Activated gamma-delta T cell treated with Interleukin-2 at 50 U/mL for 16 hours (primary cell): ENCODE measurements around the gene EIF4A3.

Experiments
- DNase-seq: peaks from one replicate; pipeline ENCODE4 v3.0.0-alpha.2; 2020

The EIF4A3 gene

GRCh38 chr17:80147035-80147822 is at the start of gene EIF4A3:
EIF4A3 (minus strand) TSS chr17:80147128; CDS start chr17:80146961, 167 bp downstream.
- DNase-seq: peak; percentile 95

GRCh38 chr17:80196652-80197051 is 49.7 kb upstream of the EIF4A3 start:
- no peak for DNase-seq

GRCh38 chr17:80195671-80196529 is 49.0 kb upstream of the EIF4A3 start:
- DNase-seq: peak; percentile 63

GRCh38 chr17:80195141-80195540 is 48.2 kb upstream of the EIF4A3 start:
- no peak for DNase-seq

GRCh38 chr17:80191865-80192661 is 45.1 kb upstream of the EIF4A3 start:
- DNase-seq: no peak

- no peak for DNase-seq
Measured at GRCh38 chr17:80191192-80191591, 44.3 kb upstream of the EIF4A3 start.

GRCh38 chr17:80190716-80191115 is 43.8 kb upstream of the EIF4A3 start:
- no peak for DNase-seq

GRCh38 chr17:80189611-80190010 is 42.7 kb upstream of the EIF4A3 start:
- no peak for DNase-seq

- DNase-seq: no peak
Measured at GRCh38 chr17:80187515-80187941, 40.6 kb upstream of the EIF4A3 start.

- DNase-seq: no peak
Measured at GRCh38 chr17:80187090-80187489, 40.2 kb upstream of the EIF4A3 start.

- DNase-seq: no peak
Measured at GRCh38 chr17:80185968-80186367, 39.0 kb upstream of the EIF4A3 start.

- no peak for DNase-seq
Measured at GRCh38 chr17:80184423-80184714, 37.4 kb upstream of the EIF4A3 start.

GRCh38 chr17:80183581-80184422 is 36.9 kb upstream of the EIF4A3 start:
- DNase-seq: no peak

- DNase-seq: no peak
Measured at GRCh38 chr17:80182845-80183223, 35.9 kb upstream of the EIF4A3 start.

GRCh38 chr17:80182118-80182844 is 35.4 kb upstream of the EIF4A3 start:
- DNase-seq: no peak

- DNase-seq: no peak
Measured at GRCh38 chr17:80181431-80181830, 34.5 kb upstream of the EIF4A3 start.

GRCh38 chr17:80180192-80180591 is 33.3 kb upstream of the EIF4A3 start:
- DNase-seq: no peak

- no peak for DNase-seq
Measured at GRCh38 chr17:80177986-80178595, 31.2 kb upstream of the EIF4A3 start.

- DNase-seq: no peak
Measured at GRCh38 chr17:80176757-80177156, 29.8 kb upstream of the EIF4A3 start.

- DNase-seq: no peak
Measured at GRCh38 chr17:80173916-80174315, 27.0 kb upstream of the EIF4A3 start.

- no peak for DNase-seq
Measured at GRCh38 chr17:80173126-80173525, 26.2 kb upstream of the EIF4A3 start.
